ENCODE measurements around the gene SHROOM1.

Gene SHROOM1

GRCh38 chr5:132821791-132822190 lies 8.7 kb downstream of the SHROOM1 start:
- Histone ChIP-seq H2BK5ac (ENCODE audit: low read length) (no peak overlapping the region), H3K9ac (ENCODE audit: low read length) (no peak overlapping the region), H3K23ac (ENCODE audit: low read length) (no peak overlapping the region), H3K27ac (ENCODE audit: low read depth, low read length) (no peak overlapping the region), H3K79me2 (ENCODE audit: control insufficient read depth, insufficient read depth, low read length) (no peaks in the 10 kb centered on the region), H2AK5ac (ENCODE audit: low read length) (no peak overlapping the region), H3K4me2 (ENCODE audit: low read length) (no peak overlapping the region), H3K56ac (ENCODE audit: low read length) (no peak overlapping the region), H4K8ac (ENCODE audit: low read depth, low read length) (no peak overlapping the region), H3K4me3 (ENCODE audit: low read length) (no peak overlapping the region), H3K79me1 (ENCODE audit: low read length) (no peaks in the 10 kb centered on the region), H3K4me1 (ENCODE audit: control insufficient read depth, low read depth, low read length) (no peaks in the 10 kb centered on the region), H3K27me3 (ENCODE audit: insufficient read depth, low read length, poor library complexity) (peaks cover 3% of the 10 kb centered on the region), H2BK15ac (replicated peaks; ENCODE audit: low read depth) (no peak overlapping the region), H2BK120ac (ENCODE audit: low read depth, low read length) (no peak overlapping the region), H3K4ac (ENCODE audit: low read depth, low read length) (no peak overlapping the region), H3K36me3 (ENCODE audit: control insufficient read depth, insufficient read depth, low read length) (no peaks in the 10 kb centered on the region), H4K5ac (ENCODE audit: low read length) (no peak overlapping the region), H3K18ac (ENCODE audit: low read length) (no peak overlapping the region)
- no peak for DNase-seq
- no CpG with 5 or more reads among the region's 1 CpG for WGBS (ENCODE audit: extremely low coverage, insufficient coverage, low lambda C conversion rate)

GRCh38 chr5:132821350-132821749 lies 9.1 kb downstream of the SHROOM1 start:
- Histone ChIP-seq H3K18ac (ENCODE audit: low read length) (no peak overlapping the region), H3K36me3 (ENCODE audit: control insufficient read depth, insufficient read depth, low read length) (no peaks in the 10 kb centered on the region), H3K27ac (ENCODE audit: low read depth, low read length) (no peak overlapping the region), H3K4me3 (ENCODE audit: low read length) (no peak overlapping the region), H3K27me3 (ENCODE audit: insufficient read depth, low read length, poor library complexity) (peaks cover under 1% of the 10 kb centered on the region), H3K56ac (ENCODE audit: low read length) (no peak overlapping the region), H3K23ac (ENCODE audit: low read length) (no peak overlapping the region), H2AK5ac (ENCODE audit: low read length) (no peak overlapping the region), H2BK5ac (ENCODE audit: low read length) (no peak overlapping the region), H2BK120ac (ENCODE audit: low read depth, low read length) (no peak overlapping the region), H3K79me2 (ENCODE audit: control insufficient read depth, insufficient read depth, low read length) (no peaks in the 10 kb centered on the region), H3K4ac (ENCODE audit: low read depth, low read length) (no peak overlapping the region), H4K5ac (ENCODE audit: low read length) (no peak overlapping the region), H3K79me1 (ENCODE audit: low read length) (no peaks in the 10 kb centered on the region), H3K4me2 (ENCODE audit: low read length) (no peak overlapping the region), H2BK15ac (replicated peaks; ENCODE audit: low read depth) (no peak overlapping the region), H3K4me1 (ENCODE audit: control insufficient read depth, low read depth, low read length) (no peaks in the 10 kb centered on the region), H3K9ac (ENCODE audit: low read length) (no peak overlapping the region), H4K8ac (ENCODE audit: low read depth, low read length) (no peak overlapping the region)
- no peak for DNase-seq
- no CpG with 5 or more reads among the region's 3 CpGs for WGBS (ENCODE audit: extremely low coverage, insufficient coverage, low lambda C conversion rate)

GRCh38 chr5:132820162-132820754 lies 10.2 kb downstream of the SHROOM1 start:
- no peak overlapping the region for H4K5ac ChIP-seq (ENCODE audit: low read length)
- H2AK5ac ChIP-seq (ENCODE audit: low read length): no peak overlapping the region
- no peak overlapping the region for H3K4ac ChIP-seq (ENCODE audit: low read depth, low read length)
- H3K36me3 ChIP-seq (ENCODE audit: control insufficient read depth, insufficient read depth, low read length): no peaks in the 10 kb centered on the region
- H2BK15ac ChIP-seq (replicated peaks; ENCODE audit: low read depth): no peak overlapping the region
- no peak overlapping the region for H3K27ac ChIP-seq (ENCODE audit: low read depth, low read length)
- no peak overlapping the region for H4K8ac ChIP-seq (ENCODE audit: low read depth, low read length)
- no peak overlapping the region for H3K4me2 ChIP-seq (ENCODE audit: low read length)
- H2BK5ac ChIP-seq (ENCODE audit: low read length): no peak overlapping the region
- peaks cover 2% of the 10 kb centered on the region for H3K27me3 ChIP-seq (ENCODE audit: insufficient read depth, low read length, poor library complexity)
- no peak overlapping the region for H2BK120ac ChIP-seq (ENCODE audit: low read depth, low read length)
- H3K23ac ChIP-seq (ENCODE audit: low read length): no peak overlapping the region
- no peaks in the 10 kb centered on the region for H3K79me2 ChIP-seq (ENCODE audit: control insufficient read depth, insufficient read depth, low read length)
- WGBS (ENCODE audit: extremely low coverage, insufficient coverage, low lambda C conversion rate): no CpG with 5 or more reads among the region's 15 CpGs
- H3K4me3 ChIP-seq (ENCODE audit: low read length): no peak overlapping the region
- no peak overlapping the region for H3K18ac ChIP-seq (ENCODE audit: low read length)
- DNase-seq: peak; percentile 95
- no peaks in the 10 kb centered on the region for H3K79me1 ChIP-seq (ENCODE audit: low read length)
- H3K56ac ChIP-seq (ENCODE audit: low read length): no peak overlapping the region
- no peaks in the 10 kb centered on the region for H3K4me1 ChIP-seq (ENCODE audit: control insufficient read depth, low read depth, low read length)
- no peak overlapping the region for H3K9ac ChIP-seq (ENCODE audit: low read length)

- Histone ChIP-seq H3K79me1 (ENCODE audit: low read length) (no peaks in the 10 kb centered on the region), H3K4me2 (ENCODE audit: low read length) (no peak overlapping the region), H3K18ac (ENCODE audit: low read length) (no peak overlapping the region), H3K36me3 (ENCODE audit: control insufficient read depth, insufficient read depth, low read length) (no peaks in the 10 kb centered on the region), H3K9ac (ENCODE audit: low read length) (no peak overlapping the region), H4K5ac (ENCODE audit: low read length) (no peak overlapping the region), H3K27me3 (ENCODE audit: insufficient read depth, low read length, poor library complexity) (peaks cover 3% of the 10 kb centered on the region), H4K8ac (ENCODE audit: low read depth, low read length) (no peak overlapping the region), H3K4me3 (ENCODE audit: low read length) (no peak overlapping the region), H2BK5ac (ENCODE audit: low read length) (no peak overlapping the region), H3K23ac (ENCODE audit: low read length) (no peak overlapping the region), H3K4ac (ENCODE audit: low read depth, low read length) (no peak overlapping the region), H2BK15ac (replicated peaks; ENCODE audit: low read depth) (no peak overlapping the region), H3K79me2 (ENCODE audit: control insufficient read depth, insufficient read depth, low read length) (no peaks in the 10 kb centered on the region), H3K27ac (ENCODE audit: low read depth, low read length) (no peak overlapping the region), H2AK5ac (ENCODE audit: low read length) (no peak overlapping the region), H3K56ac (ENCODE audit: low read length) (no peak overlapping the region), H2BK120ac (ENCODE audit: low read depth, low read length) (no peak overlapping the region), H3K4me1 (ENCODE audit: control insufficient read depth, low read depth, low read length) (no peaks in the 10 kb centered on the region)
- no peak for DNase-seq
- WGBS (ENCODE audit: extremely low coverage, insufficient coverage, low lambda C conversion rate): no CpG with 5 or more reads among the region's 26 CpGs
Measured at GRCh38 chr5:132819468-132819867, 11.0 kb downstream of the SHROOM1 start.

GRCh38 chr5:132817011-132817410 lies 13.4 kb downstream of the SHROOM1 start:
- Histone ChIP-seq H4K8ac (ENCODE audit: low read depth, low read length) (no peak overlapping the region), H2BK15ac (replicated peaks; ENCODE audit: low read depth) (no peak overlapping the region), H3K27me3 (ENCODE audit: insufficient read depth, low read length, poor library complexity) (peaks cover 21% of the 10 kb centered on the region), H2AK5ac (ENCODE audit: low read length) (no peak overlapping the region), H4K5ac (ENCODE audit: low read length) (no peak overlapping the region), H3K18ac (ENCODE audit: low read length) (no peak overlapping the region), H3K79me2 (ENCODE audit: control insufficient read depth, insufficient read depth, low read length) (no peaks in the 10 kb centered on the region), H3K4ac (ENCODE audit: low read depth, low read length) (no peak overlapping the region), H3K23ac (ENCODE audit: low read length) (no peak overlapping the region), H3K79me1 (ENCODE audit: low read length) (no peaks in the 10 kb centered on the region), H3K4me2 (ENCODE audit: low read length) (no peak overlapping the region), H3K4me3 (ENCODE audit: low read length) (no peak overlapping the region), H3K9ac (ENCODE audit: low read length) (no peak overlapping the region), H2BK120ac (ENCODE audit: low read depth, low read length) (no peak overlapping the region), H3K4me1 (ENCODE audit: control insufficient read depth, low read depth, low read length) (no peaks in the 10 kb centered on the region), H3K56ac (ENCODE audit: low read length) (no peak overlapping the region), H3K36me3 (ENCODE audit: control insufficient read depth, insufficient read depth, low read length) (no peaks in the 10 kb centered on the region), H3K27ac (ENCODE audit: low read depth, low read length) (no peak overlapping the region), H2BK5ac (ENCODE audit: low read length) (no peak overlapping the region)
- WGBS (ENCODE audit: extremely low coverage, insufficient coverage, low lambda C conversion rate): no CpG with 5 or more reads among the region's 1 CpG
- no peak for DNase-seq

- Histone ChIP-seq H3K4ac (ENCODE audit: low read depth, low read length) (no peak overlapping the region), H2BK5ac (ENCODE audit: low read length) (no peak overlapping the region)
- DNase-seq: no peak
Measured at GRCh38 chr5:132816554-132816953, 13.9 kb downstream of the SHROOM1 start.

More at GRCh38 chr5:132816554-132816953, 13.9 kb downstream of the SHROOM1 start:
- no peak overlapping the region for H3K4me3 ChIP-seq (ENCODE audit: low read length)
- H2AK5ac ChIP-seq (ENCODE audit: low read length): no peak overlapping the region
- H2BK120ac ChIP-seq (ENCODE audit: low read depth, low read length): no peak overlapping the region
- H3K79me1 ChIP-seq (ENCODE audit: low read length): no peaks in the 10 kb centered on the region
- H3K79me2 ChIP-seq (ENCODE audit: control insufficient read depth, insufficient read depth, low read length): no peaks in the 10 kb centered on the region
- H3K9ac ChIP-seq (ENCODE audit: low read length): no peak overlapping the region
- H3K4me1 ChIP-seq (ENCODE audit: control insufficient read depth, low read depth, low read length): no peaks in the 10 kb centered on the region
- no peak overlapping the region for H3K18ac ChIP-seq (ENCODE audit: low read length)
- no peak overlapping the region for H4K8ac ChIP-seq (ENCODE audit: low read depth, low read length)
- H3K56ac ChIP-seq (ENCODE audit: low read length): no peak overlapping the region
- no peak overlapping the region for H3K4me2 ChIP-seq (ENCODE audit: low read length)
- H4K5ac ChIP-seq (ENCODE audit: low read length): no peak overlapping the region
- H3K27me3 ChIP-seq (ENCODE audit: insufficient read depth, low read length, poor library complexity): peaks cover 25% of the 10 kb centered on the region
- no peak overlapping the region for H3K23ac ChIP-seq (ENCODE audit: low read length)
- H3K27ac ChIP-seq (ENCODE audit: low read depth, low read length): no peak overlapping the region
- H3K36me3 ChIP-seq (ENCODE audit: control insufficient read depth, insufficient read depth, low read length): no peaks in the 10 kb centered on the region
- H2BK15ac ChIP-seq (replicated peaks; ENCODE audit: low read depth): no peak overlapping the region
